GM23338 (cell line): ENCODE results near the gene ZBTB25. TPM values are rescaled to one million over a fixed set of nuclear protein-coding genes. Genes with fewer than 3 reads are reported as not detected.
"Not testable (repeated sequence)": the region's sequence is repeated elsewhere in the genome, so short reads cannot be mapped to it uniquely, and the experiment has no call there.

Experiments used
- ATAC-seq: fragments of 200-7000 bp; cut with Tn5 transposase; 3 replicates; pipeline ENCODE4 v1.9.1; 2020
- DNase-seq: peaks from one replicate; pipeline ENCODE4 v3.0.0-alpha.2; 2015; ENCODE audit warnings: low spot score
- H2AFZ ChIP-seq: fragments of 200-600 bp; sonication (generic); 2 replicates; pipeline ENCODE4 v1.8.0; 2016; ENCODE audit warnings: antibody characterized with exemption, mild to moderate bottlenecking, moderate library complexity
- H3F3A ChIP-seq: fragments of 200-600 bp; sonication (generic); replicated peaks from 2 replicates; pipeline ENCODE4 v1.8.0; 2017; ENCODE audit warnings: antibody characterized with exemption, mixed run types, low read depth
- H3K27ac ChIP-seq: fragments of 200-600 bp; sonication (generic); 2 replicates; pipeline ENCODE4 v1.6.1; 2016; ENCODE audit warnings: low read depth
- H3K27me3 ChIP-seq: fragments of 200-600 bp; sonication (generic); 2 replicates; pipeline ENCODE4 v1.8.0; 2016; ENCODE audit warnings: mild to moderate bottlenecking, mixed run types, moderate library complexity; ENCODE audit not compliant: insufficient read depth
- H3K36me3 ChIP-seq: fragments of 200-600 bp; sonication (generic); 2 replicates; pipeline ENCODE4 v1.8.0; 2016; ENCODE audit warnings: mild to moderate bottlenecking; ENCODE audit not compliant: insufficient read depth
- H3K4me1 ChIP-seq: fragments of 200-600 bp; sonication (generic); 2 replicates; pipeline ENCODE4 v1.8.0; 2016; ENCODE audit warnings: mild to moderate bottlenecking, moderate library complexity; ENCODE audit not compliant: insufficient read depth
- H3K4me2 ChIP-seq: fragments of 200-600 bp; sonication (generic); 2 replicates; pipeline ENCODE4 v1.7.1; 2017; ENCODE audit warnings: mixed run types
- H3K4me3 ChIP-seq: fragments of 200-600 bp; sonication (generic); 2 replicates; pipeline ENCODE4 v1.6.1; 2016; ENCODE audit warnings: mixed run types
- H3K79me2 ChIP-seq: fragments of 200-600 bp; sonication (generic); replicated peaks from 2 replicates; pipeline ENCODE4 v1.8.0; 2017; ENCODE audit warnings: mild to moderate bottlenecking; ENCODE audit not compliant: insufficient read depth
- H3K9me2 ChIP-seq: fragments of 200-600 bp; sonication (generic); 2 replicates; pipeline ENCODE4 v1.8.0; 2017; ENCODE audit not compliant: insufficient read depth
- H4K20me1 ChIP-seq: fragments of 200-600 bp; sonication (generic); replicated peaks from 2 replicates; pipeline ENCODE4 v1.8.0; 2017; ENCODE audit warnings: mild to moderate bottlenecking; ENCODE audit not compliant: insufficient read depth
- H3K27ac Mint-ChIP-seq: 2 replicates; pipeline ENCODE4 v1.8.0; 2020; ENCODE audit warnings: inconsistent platforms, mild to moderate bottlenecking, moderate library complexity, mixed read lengths
- H3K27me3 Mint-ChIP-seq: 3 replicates; pipeline ENCODE4 v1.8.0; 2022; ENCODE audit warnings: low read depth, mild to moderate bottlenecking, moderate library complexity, mixed read lengths, inconsistent platforms; ENCODE audit not compliant: insufficient read depth, poor library complexity
- H3K36me3 Mint-ChIP-seq: 3 replicates; pipeline ENCODE4 v1.8.0; 2021; ENCODE audit warnings: low read depth, mild to moderate bottlenecking, inconsistent platforms, moderate library complexity, mixed read lengths
- H3K4me1 Mint-ChIP-seq: 3 replicates; pipeline ENCODE4 v1.8.0; 2020; ENCODE audit warnings: mild to moderate bottlenecking, inconsistent platforms, mixed read lengths
- H3K4me3 Mint-ChIP-seq: 3 replicates; pipeline ENCODE4 v1.8.0; 2021; ENCODE audit warnings: moderate library complexity, mild to moderate bottlenecking, inconsistent platforms, mixed read lengths
- H3K9me3 Mint-ChIP-seq: 3 replicates; pipeline ENCODE4 v1.8.0; 2020; ENCODE audit warnings: moderate library complexity, mild to moderate bottlenecking, inconsistent platforms, mixed read lengths
- ETS1 ChIP-seq: IDR thresholded peaks from 2 replicates; pipeline ENCODE4 v1.6.1; 2016; ENCODE audit warnings: antibody characterized with exemption
- EZH2 ChIP-seq: fragments of 200-600 bp; sonication (generic); IDR thresholded peaks from one replicate; pipeline ENCODE4 v1.8.0; 2017; ENCODE audit warnings: antibody characterized with exemption, mild to moderate bottlenecking, low read depth; ENCODE audit not compliant: unreplicated experiment
- EZH2phosphoT487 ChIP-seq: fragments of 200-600 bp; sonication (generic); IDR thresholded peaks from one replicate; pipeline ENCODE4 v1.8.1; 2018; ENCODE audit warnings: antibody characterized with exemption; ENCODE audit not compliant: unreplicated experiment
- POLR2AphosphoS5 ChIP-seq: IDR thresholded peaks from 2 replicates; pipeline ENCODE4 v1.6.1; 2016; ENCODE audit warnings: antibody characterized with exemption, low read depth
- STAT1 ChIP-seq: IDR thresholded peaks from one replicate; pipeline ENCODE4 v1.6.1; 2016; ENCODE audit warnings: antibody characterized with exemption; ENCODE audit not compliant: unreplicated experiment
- ZNF114 ChIP-seq: fragments of 250-450 bp; sonication (Bioruptor Pico); IDR thresholded peaks from 2 replicates; pipeline ENCODE4 v1.5.0; 2020; ENCODE audit warnings: mild to moderate bottlenecking, moderate library complexity
- polyA plus RNA-seq: library from polyadenylated mRNA; unstranded; fragments of >200 nt; fragmentation: Nextera tagmentation; extraction: Ambion mirVana; gene quantifications from 2 replicates; pipeline ENCODE4 v1.2.1, GENCODE V29; 2016
- total RNA-seq: library from RNA; depleted of rRNA; stranded (reverse); fragments of >200 nt; shearing (Covaris generic); gene quantifications from 2 replicates; pipeline ENCODE4 v1.2.3, GENCODE V29; 2014
- TF ChIP-seq, protein P1 (sequence below): IDR thresholded peaks from one replicate; pipeline ENCODE4 v1.6.1; 2018; ENCODE audit warnings: antibody characterized with exemption; ENCODE audit not compliant: unreplicated experiment
- TF ChIP-seq, protein P2 (sequence below): fragments of 250-450 bp; sonication (Bioruptor Pico); IDR thresholded peaks from 2 replicates; pipeline ENCODE4 v1.5.0; 2020; ENCODE audit warnings: mild to moderate bottlenecking, moderate library complexity

ZBTB25 gene
- total and polyA plus RNA-seq, 2 experiments from 2014 or later, result 5.8 to 8.0 TPM

- H3K36me3 Mint-ChIP-seq, result no peaks in the 10 kb centered on the region; the same call in 2 of the 3 replicates
- H3K4me3 Mint-ChIP-seq, result no peak overlapping the region
- Histone ChIP-seq H4K20me1 (peaks cover 29% of the 10 kb centered on the region), H3K4me3 (no peak overlapping the region), H3K4me2 (no peak overlapping the region), H2AFZ (no peak overlapping the region), H3K4me1 (no peaks in the 10 kb centered on the region), H3K79me2 (peaks cover 89% of the 10 kb centered on the region), H3K36me3 (no peaks in the 10 kb centered on the region), H3F3A (no peaks in the 10 kb centered on the region), H3K9me2 (no peaks in the 10 kb centered on the region), H3K27me3 (no peaks in the 10 kb centered on the region), H3K27ac (no peak overlapping the region)
- DNase-seq (no peak), ATAC-seq (no peak)
- H3K27ac Mint-ChIP-seq, result no peak overlapping the region
- no peaks in the 10 kb centered on the region; the same call in 2 of the 3 replicates for H3K4me1 Mint-ChIP-seq
- TF ChIP-seq, protein P1, sequence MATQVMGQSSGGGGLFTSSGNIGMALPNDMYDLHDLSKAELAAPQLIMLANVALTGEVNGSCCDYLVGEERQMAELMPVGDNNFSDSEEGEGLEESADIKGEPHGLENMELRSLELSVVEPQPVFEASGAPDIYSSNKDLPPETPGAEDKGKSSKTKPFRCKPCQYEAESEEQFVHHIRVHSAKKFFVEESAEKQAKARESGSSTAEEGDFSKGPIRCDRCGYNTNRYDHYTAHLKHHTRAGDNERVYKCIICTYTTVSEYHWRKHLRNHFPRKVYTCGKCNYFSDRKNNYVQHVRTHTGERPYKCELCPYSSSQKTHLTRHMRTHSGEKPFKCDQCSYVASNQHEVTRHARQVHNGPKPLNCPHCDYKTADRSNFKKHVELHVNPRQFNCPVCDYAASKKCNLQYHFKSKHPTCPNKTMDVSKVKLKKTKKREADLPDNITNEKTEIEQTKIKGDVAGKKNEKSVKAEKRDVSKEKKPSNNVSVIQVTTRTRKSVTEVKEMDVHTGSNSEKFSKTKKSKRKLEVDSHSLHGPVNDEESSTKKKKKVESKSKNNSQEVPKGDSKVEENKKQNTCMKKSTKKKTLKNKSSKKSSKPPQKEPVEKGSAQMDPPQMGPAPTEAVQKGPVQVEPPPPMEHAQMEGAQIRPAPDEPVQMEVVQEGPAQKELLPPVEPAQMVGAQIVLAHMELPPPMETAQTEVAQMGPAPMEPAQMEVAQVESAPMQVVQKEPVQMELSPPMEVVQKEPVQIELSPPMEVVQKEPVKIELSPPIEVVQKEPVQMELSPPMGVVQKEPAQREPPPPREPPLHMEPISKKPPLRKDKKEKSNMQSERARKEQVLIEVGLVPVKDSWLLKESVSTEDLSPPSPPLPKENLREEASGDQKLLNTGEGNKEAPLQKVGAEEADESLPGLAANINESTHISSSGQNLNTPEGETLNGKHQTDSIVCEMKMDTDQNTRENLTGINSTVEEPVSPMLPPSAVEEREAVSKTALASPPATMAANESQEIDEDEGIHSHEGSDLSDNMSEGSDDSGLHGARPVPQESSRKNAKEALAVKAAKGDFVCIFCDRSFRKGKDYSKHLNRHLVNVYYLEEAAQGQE, result no peak
- TF ChIP-seq ZNF114 (CRISPR knock-in tag), result no peak
- no peak for TF ChIP-seq EZH2phosphoT487
- TF ChIP-seq POLR2AphosphoS5, result no peak
- TF ChIP-seq EZH2, result no peak
- no peak for TF ChIP-seq ETS1
- no peak for TF ChIP-seq STAT1
- TF ChIP-seq, protein P2, sequence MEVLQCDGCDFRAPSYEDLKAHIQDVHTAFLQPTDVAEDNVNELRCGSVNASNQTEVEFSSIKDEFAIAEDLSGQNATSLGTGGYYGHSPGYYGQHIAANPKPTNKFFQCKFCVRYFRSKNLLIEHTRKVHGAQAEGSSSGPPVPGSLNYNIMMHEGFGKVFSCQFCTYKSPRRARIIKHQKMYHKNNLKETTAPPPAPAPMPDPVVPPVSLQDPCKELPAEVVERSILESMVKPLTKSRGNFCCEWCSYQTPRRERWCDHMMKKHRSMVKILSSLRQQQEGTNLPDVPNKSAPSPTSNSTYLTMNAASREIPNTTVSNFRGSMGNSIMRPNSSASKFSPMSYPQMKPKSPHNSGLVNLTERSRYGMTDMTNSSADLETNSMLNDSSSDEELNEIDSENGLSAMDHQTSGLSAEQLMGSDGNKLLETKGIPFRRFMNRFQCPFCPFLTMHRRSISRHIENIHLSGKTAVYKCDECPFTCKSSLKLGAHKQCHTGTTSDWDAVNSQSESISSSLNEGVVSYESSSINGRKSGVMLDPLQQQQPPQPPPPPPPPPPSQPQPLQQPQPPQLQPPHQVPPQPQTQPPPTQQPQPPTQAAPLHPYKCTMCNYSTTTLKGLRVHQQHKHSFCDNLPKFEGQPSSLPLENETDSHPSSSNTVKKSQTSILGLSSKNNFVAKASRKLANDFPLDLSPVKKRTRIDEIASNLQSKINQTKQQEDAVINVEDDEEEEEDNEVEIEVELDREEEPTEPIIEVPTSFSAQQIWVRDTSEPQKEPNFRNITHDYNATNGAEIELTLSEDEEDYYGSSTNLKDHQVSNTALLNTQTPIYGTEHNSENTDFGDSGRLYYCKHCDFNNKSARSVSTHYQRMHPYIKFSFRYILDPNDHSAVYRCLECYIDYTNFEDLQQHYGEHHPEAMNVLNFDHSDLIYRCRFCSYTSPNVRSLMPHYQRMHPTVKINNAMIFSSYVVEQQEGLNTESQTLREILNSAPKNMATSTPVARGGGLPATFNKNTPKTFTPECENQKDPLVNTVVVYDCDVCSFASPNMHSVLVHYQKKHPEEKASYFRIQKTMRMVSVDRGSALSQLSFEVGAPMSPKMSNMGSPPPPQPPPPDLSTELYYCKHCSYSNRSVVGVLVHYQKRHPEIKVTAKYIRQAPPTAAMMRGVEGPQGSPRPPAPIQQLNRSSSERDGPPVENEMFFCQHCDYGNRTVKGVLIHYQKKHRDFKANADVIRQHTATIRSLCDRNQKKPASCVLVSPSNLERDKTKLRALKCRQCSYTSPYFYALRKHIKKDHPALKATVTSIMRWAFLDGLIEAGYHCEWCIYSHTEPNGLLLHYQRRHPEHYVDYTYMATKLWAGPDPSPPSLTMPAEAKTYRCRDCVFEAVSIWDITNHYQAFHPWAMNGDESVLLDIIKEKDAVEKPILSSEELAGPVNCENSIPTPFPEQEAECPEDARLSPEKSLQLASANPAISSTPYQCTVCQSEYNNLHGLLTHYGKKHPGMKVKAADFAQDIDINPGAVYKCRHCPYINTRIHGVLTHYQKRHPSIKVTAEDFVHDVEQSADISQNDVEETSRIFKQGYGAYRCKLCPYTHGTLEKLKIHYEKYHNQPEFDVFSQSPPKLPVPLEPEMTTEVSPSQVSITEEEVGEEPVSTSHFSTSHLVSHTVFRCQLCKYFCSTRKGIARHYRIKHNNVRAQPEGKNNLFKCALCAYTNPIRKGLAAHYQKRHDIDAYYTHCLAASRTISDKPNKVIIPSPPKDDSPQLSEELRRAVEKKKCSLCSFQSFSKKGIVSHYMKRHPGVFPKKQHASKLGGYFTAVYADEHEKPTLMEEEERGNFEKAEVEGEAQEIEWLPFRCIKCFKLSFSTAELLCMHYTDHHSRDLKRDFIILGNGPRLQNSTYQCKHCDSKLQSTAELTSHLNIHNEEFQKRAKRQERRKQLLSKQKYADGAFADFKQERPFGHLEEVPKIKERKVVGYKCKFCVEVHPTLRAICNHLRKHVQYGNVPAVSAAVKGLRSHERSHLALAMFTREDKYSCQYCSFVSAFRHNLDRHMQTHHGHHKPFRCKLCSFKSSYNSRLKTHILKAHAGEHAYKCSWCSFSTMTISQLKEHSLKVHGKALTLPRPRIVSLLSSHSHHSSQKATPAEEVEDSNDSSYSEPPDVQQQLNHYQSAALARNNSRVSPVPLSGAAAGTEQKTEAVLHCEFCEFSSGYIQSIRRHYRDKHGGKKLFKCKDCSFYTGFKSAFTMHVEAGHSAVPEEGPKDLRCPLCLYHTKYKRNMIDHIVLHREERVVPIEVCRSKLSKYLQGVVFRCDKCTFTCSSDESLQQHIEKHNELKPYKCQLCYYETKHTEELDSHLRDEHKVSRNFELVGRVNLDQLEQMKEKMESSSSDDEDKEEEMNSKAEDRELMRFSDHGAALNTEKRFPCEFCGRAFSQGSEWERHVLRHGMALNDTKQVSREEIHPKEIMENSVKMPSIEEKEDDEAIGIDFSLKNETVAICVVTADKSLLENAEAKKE, result no peak
- no peaks in the 10 kb centered on the region; the same call in 2 of the 3 replicates for H3K9me3 Mint-ChIP-seq
- no peaks in the 10 kb centered on the region for H3K27me3 Mint-ChIP-seq
Measured at GRCh38 chr14:64518229-64518628, 14.6 kb upstream of the ZBTB25 start.

GRCh38 chr14:64517667-64518066, 14.0 kb upstream of the ZBTB25 start:
- not testable (repeated sequence) for H3K4me1 ChIP-seq, H3K4me3 ChIP-seq, H2AFZ ChIP-seq, H3K4me2 ChIP-seq, H3K36me3 ChIP-seq, DNase-seq, H3K27me3 ChIP-seq, H3K9me2 ChIP-seq, H3K36me3 Mint-ChIP-seq, H3K4me1 Mint-ChIP-seq, H3K4me3 Mint-ChIP-seq, H3K27ac ChIP-seq, H3K9me3 Mint-ChIP-seq, H3K27ac Mint-ChIP-seq, ATAC-seq, H3F3A ChIP-seq, H3K27me3 Mint-ChIP-seq
- peaks cover 32% of the 10 kb centered on the region for H4K20me1 ChIP-seq
- H3K79me2 ChIP-seq, result peaks cover 89% of the 10 kb centered on the region
